ENCODE measurements around the gene HOXB9. TPM values are rescaled to one million over a fixed set of nuclear protein-coding genes. Genes with fewer than 3 reads are reported as not detected.
A peak's percentile ranks its signal among the peaks of the same experiment; 100 is the strongest.

The HOXB9 gene
- total and polyA plus RNA-seq, 9 of the 15 experiments (the other 6 are each of a cell fraction or from before 2014, with no cell fraction given): 3.1 to 196 (median 77.6) TPM

DNA sequence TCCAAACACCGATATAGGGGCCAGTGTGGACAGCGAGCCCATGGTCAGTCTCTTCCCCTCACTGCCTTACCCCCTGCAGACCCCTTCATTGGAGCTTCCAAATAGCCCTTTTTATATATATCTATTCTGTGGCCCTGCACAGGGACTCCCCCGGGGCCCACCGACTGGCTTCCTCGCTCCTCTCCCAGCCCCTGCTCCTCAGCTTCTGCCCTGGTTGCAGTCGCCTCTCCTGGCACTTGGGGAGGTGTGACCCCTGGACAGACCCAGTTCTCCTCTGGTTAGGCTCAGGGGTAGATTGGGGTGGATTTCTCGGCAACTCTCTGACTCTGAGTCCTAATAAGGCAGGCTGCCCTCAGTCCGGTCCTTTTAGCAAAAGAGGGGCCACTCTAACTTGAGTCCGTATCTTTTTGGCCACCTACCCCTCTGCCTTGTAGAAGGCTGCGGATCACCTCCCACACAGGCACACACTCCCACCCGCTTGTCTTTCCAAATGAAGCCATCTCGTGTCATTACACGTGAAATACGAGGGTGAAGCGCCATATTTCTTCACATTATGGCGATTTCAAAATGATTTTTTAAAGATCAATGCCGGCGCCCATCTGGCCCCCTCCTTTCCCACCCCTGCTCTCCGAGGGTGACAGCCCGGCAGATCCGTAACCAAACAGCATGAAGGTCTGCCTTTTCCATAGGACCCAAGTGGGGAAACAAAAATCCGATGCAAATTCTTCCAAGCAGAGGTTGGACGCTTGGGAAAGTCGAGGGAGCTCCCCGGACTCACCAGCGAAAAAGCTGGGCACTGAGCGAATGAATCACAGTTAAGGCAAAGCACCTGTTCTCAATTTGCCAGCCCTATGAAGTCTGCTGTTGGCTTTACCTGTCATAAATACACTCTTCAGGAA is 1.7 kb upstream of the HOXB9 start (continued):
- TF ChIP-seq, protein P1, sequence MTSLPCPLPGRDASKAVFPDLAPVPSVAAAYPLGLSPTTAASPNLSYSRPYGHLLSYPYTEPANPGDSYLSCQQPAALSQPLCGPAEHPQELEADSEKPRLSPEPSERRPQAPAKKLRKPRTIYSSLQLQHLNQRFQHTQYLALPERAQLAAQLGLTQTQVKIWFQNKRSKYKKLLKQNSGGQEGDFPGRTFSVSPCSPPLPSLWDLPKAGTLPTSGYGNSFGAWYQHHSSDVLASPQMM (CRISPR knock-in tag; IDR thresholded peaks at IDR 0.05): no peak
- TF ChIP-seq FOXO4 (CRISPR knock-in tag; IDR thresholded peaks at IDR 0.05) (no peak), POLR2G (IDR thresholded peaks at IDR 0.05; ENCODE audit: low read depth, low read length) (peak; percentile 46; the same call in 1 of the 2 replicates), KLF16 (IDR thresholded peaks at IDR 0.05) (0 out of 2 replicates have a peak, but pooled peaks have one; percentile 32), DMBX1 (CRISPR knock-in tag; IDR thresholded peaks at IDR 0.05; ENCODE audit: borderline replicate concordance) (no peak), SNAPC5 (CRISPR knock-in tag; IDR thresholded peaks at IDR 0.05) (no peak), POLR2AphosphoS2 (IDR thresholded peaks at IDR 0.05; ENCODE audit: low read length) (no peak), ATF7 (IDR thresholded peaks at IDR 0.05) (no peak), NR2C1 (IDR thresholded peaks at IDR 0.05) (no peak), NR2C1 (tag; IDR thresholded peaks at IDR 0.05) (no peak), SIX5 (IDR thresholded peaks at IDR 0.05; ENCODE audit: borderline replicate concordance in 1 of 2, insufficient read depth in 1 of 2, low read depth in 1 of 2, low read length in 2 of 2) (no peak), SMARCC2 (IDR thresholded peaks at IDR 0.05; ENCODE audit: low read depth) (no peak), MNT (conservative IDR thresholded peaks at IDR 0.05) (peak in 1 of 2 experiments; percentile 48; a peak in 3 of 4 replicates), KAT8 (IDR thresholded peaks at IDR 0.05; ENCODE audit: low read depth) (no peak), SUPT5H (IDR thresholded peaks at IDR 0.05) (peak; percentile 39; the same call in 1 of the 2 replicates), POLR2A (conservative IDR thresholded peaks at IDR 0.05) (0 out of 2 replicates have a peak, but pooled peaks have one; percentile 38), PKNOX1 (IDR thresholded peaks at IDR 0.05) (peak; percentile 34; the same call in 1 of the 2 replicates), ZNF212 (CRISPR knock-in tag; IDR thresholded peaks at IDR 0.05) (no peak), CREB3L1 (IDR thresholded peaks at IDR 0.05; ENCODE audit: borderline replicate concordance, low read depth) (no peak), ZC3H8 (IDR thresholded peaks at IDR 0.05) (no peak), BRF1 (IDR thresholded peaks at IDR 0.05; ENCODE audit: borderline replicate concordance, extremely low read depth, insufficient read length) (no peak)

Measured in K562 (cell line).